HepG2 (cell line): ENCODE data around the gene PSMB3. TPM values are rescaled to one million over a fixed set of nuclear protein-coding genes. Genes with fewer than 3 reads are reported as not detected.
A peak's percentile ranks its signal among the peaks of the same experiment; 100 is the strongest.

Experiments used
- GABPB1 ChIP-seq: IDR thresholded peaks from 2 replicates; pipeline ENCODE4 v1.6.1; 2016; ENCODE audit warnings: mild to moderate bottlenecking, missing genetic modification reagents, moderate library complexity, missing compliant biosample characterization
- GMEB2 ChIP-seq: IDR thresholded peaks from 2 replicates; pipeline ENCODE4 v1.6.1; 2016; ENCODE audit warnings: missing biosample characterization, missing genetic modification reagents, low read depth
- JUN ChIP-seq: sonication (generic); formaldehyde crosslinking; IDR thresholded peaks from 2 replicates; pipeline ENCODE4 v1.4.0; 2020; ENCODE audit warnings: mild to moderate bottlenecking, missing genetic modification reagents
- KDM4B ChIP-seq: sonication (generic); formaldehyde crosslinking; IDR thresholded peaks from 2 replicates; pipeline ENCODE4 v1.4.0; 2020; ENCODE audit warnings: missing genetic modification reagents
- KLF15 ChIP-seq: sonication (generic); formaldehyde crosslinking; IDR thresholded peaks from 2 replicates; pipeline ENCODE4 v1.8.1; 2023; ENCODE audit warnings: borderline replicate concordance, mild to moderate bottlenecking, inconsistent platforms, missing genetic modification reagents, mixed read lengths
- PAWR ChIP-seq: sonication (generic); formaldehyde crosslinking; IDR thresholded peaks from 2 replicates; pipeline ENCODE4 v1.4.0; 2020; ENCODE audit warnings: missing genetic modification reagents, mild to moderate bottlenecking, borderline replicate concordance
- PAX8 ChIP-seq: sonication (generic); formaldehyde crosslinking; IDR thresholded peaks from 2 replicates; pipeline ENCODE4 v1.8.0; 2022; ENCODE audit warnings: mild to moderate bottlenecking, missing genetic modification reagents, borderline replicate concordance
- SRSF4 ChIP-seq: fragments of 200-400 bp; formaldehyde crosslinking; IDR thresholded peaks from one replicate; pipeline ENCODE4 v1.6.1; 2018; ENCODE audit warnings: mild to moderate bottlenecking, low read depth, low read length, moderate library complexity; ENCODE audit not compliant: poor library complexity, severe bottlenecking
- TRIM24 ChIP-seq: sonication (generic); formaldehyde crosslinking; IDR thresholded peaks from 2 replicates; pipeline ENCODE4 v1.8.0; 2022; ENCODE audit warnings: mild to moderate bottlenecking, missing genetic modification reagents
- ZC3H4 ChIP-seq: sonication (generic); formaldehyde crosslinking; IDR thresholded peaks from 2 replicates; pipeline ENCODE4 v1.4.0; 2020; ENCODE audit warnings: missing genetic modification reagents, borderline replicate concordance
- ZNF317 ChIP-seq: sonication (generic); formaldehyde crosslinking; IDR thresholded peaks from 2 replicates; pipeline ENCODE4 v1.5.0; 2020; ENCODE audit warnings: mild to moderate bottlenecking, missing genetic modification reagents
- ZNF460 ChIP-seq: sonication (generic); formaldehyde crosslinking; IDR thresholded peaks from 2 replicates; pipeline ENCODE4 v1.5.1; 2020; ENCODE audit warnings: missing genetic modification reagents, mild to moderate bottlenecking, borderline replicate concordance
- ZNF501 ChIP-seq: sonication (generic); formaldehyde crosslinking; IDR thresholded peaks from 2 replicates; pipeline ENCODE4 v1.5.1; 2020; ENCODE audit warnings: mild to moderate bottlenecking, moderate library complexity, missing genetic modification reagents
- ZNF550 ChIP-seq: sonication (generic); formaldehyde crosslinking; IDR thresholded peaks from 2 replicates; pipeline ENCODE4 v1.4.0; 2020; ENCODE audit warnings: mild to moderate bottlenecking, missing genetic modification reagents, borderline replicate concordance
- ZNF687 ChIP-seq: sonication (generic); formaldehyde crosslinking; IDR thresholded peaks from 2 replicates; pipeline ENCODE4 v1.5.1; 2020; ENCODE audit warnings: mild to moderate bottlenecking, missing genetic modification reagents, moderate library complexity
- ZNF740 ChIP-seq: sonication (generic); formaldehyde crosslinking; IDR thresholded peaks from 2 replicates; pipeline ENCODE4 v1.4.0; 2020; ENCODE audit warnings: missing genetic modification reagents
- ZSCAN30 ChIP-seq: sonication (generic); formaldehyde crosslinking; IDR thresholded peaks from 2 replicates; pipeline ENCODE4 v1.5.0; 2020; ENCODE audit warnings: mild to moderate bottlenecking, missing genetic modification reagents
- polyA plus RNA-seq, 8 experiments: library from polyadenylated mRNA; depleted of rRNA in 3 of 8; stranded (reverse) in 7 of 8; unstranded in 1 of 8; fragments of >200 nt; fragmentation: Illumina TruSeq in 4 of 8; extraction: Trizol in 4 of 8; gene quantifications; 2 replicates each; pipeline versions ENCODE4 v1.2.1 to v1.2.3, GENCODE V29; 2011 to 2016; ENCODE audit warnings: low read depth in 4 of 8, missing spikeins in 1 of 8, mixed read lengths in 1 of 8; ENCODE audit not compliant: insufficient read depth in 1 of 8
- total RNA-seq, 5 experiments: library from RNA; depleted of rRNA; stranded (reverse); fragments of >200 nt; fragmentation: Illumina TruSeq; extraction: Trizol; gene quantifications; 2 replicates each; pipeline ENCODE4 v1.2.3, GENCODE V29; 2016; ENCODE audit warnings: low read depth in 1 of 5

PSMB3 gene
- total and polyA plus RNA-seq, 2 of the 13 experiments (the other 11 are each of a cell fraction or from before 2014, with no cell fraction given): 366 to 517 TPM

GRCh38 chr17:38752308-38753070, at the start of gene PSMB3 (continued):
- TF ChIP-seq ZNF687 (CRISPR knock-in tag) (peak; percentile 91), KDM4B (CRISPR knock-in tag) (peak; percentile 32; the same call in 1 of the 2 replicates), ZSCAN30 (CRISPR knock-in tag) (no peak), TRIM24 (CRISPR knock-in tag) (no peak), PAWR (CRISPR knock-in tag) (no peak), ZNF740 (CRISPR knock-in tag) (no peak; the same call in 1 of the 2 replicates), GABPB1 (CRISPR knock-in tag) (peak; percentile 96), JUN (CRISPR knock-in tag) (0 out of 2 replicates have a peak, but pooled peaks have one; percentile 8), ZNF501 (CRISPR knock-in tag) (peak; percentile 91), KLF15 (CRISPR knock-in tag) (no peak), ZNF317 (CRISPR knock-in tag) (no peak), ZC3H4 (CRISPR knock-in tag) (no peak), PAX8 (CRISPR knock-in tag) (peak; percentile 29; the same call in 1 of the 2 replicates), GMEB2 (CRISPR knock-in tag) (no peak), ZNF550 (CRISPR knock-in tag) (no peak), SRSF4 (no peak), ZNF460 (CRISPR knock-in tag) (no peak)
